Fibroblast of skin of left biceps (primary cell): ENCODE results near the gene MYO9B.
A peak's percentile ranks its signal among the peaks of the same experiment; 100 is the strongest.
"Not testable (repeated sequence)": the region's sequence is repeated elsewhere in the genome, so short reads cannot be mapped to it uniquely, and the experiment has no call there.

Source experiments
- DNase-seq, 2 experiments: peaks; one replicate each; pipeline ENCODE4 v3.0.0-alpha.2; 2013; ENCODE audit warnings: low read depth in 2 of 2

Gene MYO9B

GRCh38 chr19:17113127-17113785 lies 37.7 kb downstream of the MYO9B start:
- DNase-seq, result no peak

- no peak for DNase-seq
These were observed 38.8 kb downstream of the MYO9B start for GRCh38 chr19:17114414-17114831.

GRCh38 chr19:17116996-17117702 lies 41.6 kb downstream of the MYO9B start:
- no peak for DNase-seq

DNA sequence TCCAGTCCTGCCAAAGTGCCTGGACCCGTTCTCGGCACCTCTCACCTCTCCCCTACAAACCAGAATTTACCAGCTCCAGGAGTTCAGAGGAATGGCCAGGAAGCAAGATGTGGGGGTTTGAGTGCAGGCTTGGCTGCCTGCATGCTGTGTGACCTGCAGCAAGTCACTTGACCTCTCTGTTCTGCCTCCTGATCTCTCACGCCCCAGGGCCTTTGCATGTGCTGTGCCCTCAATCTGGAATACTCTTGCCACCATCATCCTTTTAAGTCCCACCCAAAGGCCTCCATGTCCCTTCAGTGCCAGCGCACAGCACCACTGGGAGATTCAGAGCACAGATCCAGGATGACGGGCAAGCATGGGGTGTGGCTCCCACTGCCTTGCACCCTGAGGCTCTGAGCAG lies 43.4 kb downstream of the MYO9B start:
- DNase-seq, result no peak

- DNase-seq, result peak; percentile 20 to 25
These were observed 46.2 kb downstream of the MYO9B start for GRCh38 chr19:17121736-17122293.

DNA sequence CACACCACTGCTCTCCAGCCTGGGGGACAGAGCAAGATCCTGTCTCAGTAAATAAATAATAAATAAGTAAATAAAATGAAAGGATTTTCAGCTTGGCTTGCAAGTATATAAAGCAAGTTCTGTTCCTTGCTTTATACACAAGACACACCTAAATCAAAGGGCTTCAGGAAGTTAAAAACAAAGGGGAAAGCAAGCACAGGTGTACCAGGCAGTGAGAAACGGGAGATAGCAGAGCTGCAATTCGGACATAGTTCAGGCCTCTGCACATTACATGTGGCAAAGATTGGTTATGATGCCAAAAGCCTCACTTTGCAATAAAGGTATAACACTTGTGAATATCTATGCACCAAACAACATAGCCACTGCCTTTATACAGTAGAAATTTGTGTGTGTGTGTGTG lies 47.5 kb downstream of the MYO9B start:
- DNase-seq, result no peak

- no peak for DNase-seq
These were observed 48.4 kb downstream of the MYO9B start for GRCh38 chr19:17124025-17124424.

GRCh38 chr19:17125062-17125727 lies 49.6 kb downstream of the MYO9B start:
- DNase-seq, result no peak

- no peak for DNase-seq
These were observed 50.4 kb downstream of the MYO9B start for GRCh38 chr19:17125728-17126677.

- no peak for DNase-seq
These were observed 52.1 kb downstream of the MYO9B start for GRCh38 chr19:17127671-17128070.

DNA sequence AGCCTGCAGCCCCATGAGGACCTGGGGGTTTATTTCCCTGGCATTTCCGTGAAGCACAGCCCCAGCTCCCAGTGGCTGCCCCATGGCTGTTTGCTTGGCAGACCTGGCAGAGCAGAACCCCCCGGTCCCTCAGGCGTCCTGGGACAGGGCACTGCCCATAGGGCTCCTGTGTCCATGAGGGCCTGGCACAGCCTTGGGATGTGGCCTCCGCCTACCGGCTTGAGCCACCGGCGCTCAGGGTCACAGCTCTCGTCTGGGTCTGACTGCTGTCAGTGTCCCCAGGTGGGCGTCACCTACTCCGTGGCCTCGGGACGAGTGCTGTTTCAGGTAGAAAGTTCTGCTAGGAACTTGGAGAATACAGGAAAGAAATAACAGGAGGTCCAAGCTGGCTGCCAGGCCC lies 52.8 kb downstream of the MYO9B start:
- DNase-seq, result no peak

GRCh38 chr19:17128820-17129219 lies 53.2 kb downstream of the MYO9B start:
- no peak for DNase-seq

DNA sequence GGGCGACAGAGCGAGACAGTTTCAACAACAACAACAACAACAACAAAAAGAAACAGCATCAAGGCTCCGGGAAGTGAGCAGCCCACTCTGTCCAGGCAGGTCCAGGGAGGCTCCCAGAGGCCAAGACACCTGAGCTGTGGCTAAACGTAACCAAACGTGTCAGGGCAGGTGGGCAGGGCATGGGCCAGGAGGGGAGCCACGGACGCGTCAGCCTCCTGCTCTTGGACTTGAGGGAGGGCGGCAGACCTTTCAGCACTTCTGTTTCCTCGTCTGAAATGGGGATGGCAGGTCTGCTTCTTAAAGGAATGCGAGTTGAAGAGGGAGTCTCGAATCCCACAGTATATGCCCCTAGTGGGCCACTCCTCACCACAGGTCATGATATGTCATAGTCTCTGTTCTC lies 53.8 kb downstream of the MYO9B start:
- DNase-seq, result no peak

DNA sequence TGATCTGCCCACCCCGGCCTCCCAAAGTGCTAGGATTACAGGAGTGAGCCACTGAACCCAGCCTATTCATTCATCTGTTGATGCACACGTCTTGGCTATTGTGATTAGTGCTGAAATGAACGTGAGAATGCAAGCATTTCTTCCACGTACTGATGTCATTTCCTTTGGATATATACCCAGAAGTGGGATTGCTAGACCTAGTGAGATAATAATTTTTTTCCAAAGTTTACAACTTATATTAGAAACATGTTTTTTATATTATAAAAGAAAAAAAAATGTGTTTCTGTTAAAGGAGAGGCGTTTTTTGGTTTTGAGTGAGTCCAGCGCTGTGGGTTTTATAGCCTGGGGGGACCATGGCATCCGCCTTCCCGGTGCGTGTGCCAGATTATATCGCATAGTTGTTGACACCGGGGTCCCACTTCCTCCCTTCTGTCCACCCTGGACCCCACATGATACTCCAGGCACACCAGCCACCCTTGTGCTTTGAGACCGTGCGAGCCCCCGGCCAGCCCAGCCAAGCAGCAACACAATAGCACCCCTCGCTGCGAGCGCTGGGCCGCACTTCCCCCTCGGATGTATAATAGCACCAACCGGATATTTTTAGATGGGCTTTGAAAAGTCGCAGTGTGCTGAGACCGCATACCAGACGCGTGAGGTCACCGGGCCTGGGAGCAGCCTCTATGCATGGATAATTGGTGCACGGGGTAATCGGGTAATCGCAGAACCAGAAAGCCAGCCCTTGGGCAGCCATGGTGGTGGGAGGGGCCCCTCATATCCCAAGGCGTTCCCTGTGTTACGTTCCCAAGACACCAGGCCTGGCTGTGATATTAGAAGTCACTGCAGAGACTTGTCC lies 59.6 kb downstream of the MYO9B start:
- DNase-seq, result peak; percentile 88 to 91

GRCh38 chr19:17136021-17136420 lies 60.4 kb downstream of the MYO9B start:
- DNase-seq, result no peak

DNA sequence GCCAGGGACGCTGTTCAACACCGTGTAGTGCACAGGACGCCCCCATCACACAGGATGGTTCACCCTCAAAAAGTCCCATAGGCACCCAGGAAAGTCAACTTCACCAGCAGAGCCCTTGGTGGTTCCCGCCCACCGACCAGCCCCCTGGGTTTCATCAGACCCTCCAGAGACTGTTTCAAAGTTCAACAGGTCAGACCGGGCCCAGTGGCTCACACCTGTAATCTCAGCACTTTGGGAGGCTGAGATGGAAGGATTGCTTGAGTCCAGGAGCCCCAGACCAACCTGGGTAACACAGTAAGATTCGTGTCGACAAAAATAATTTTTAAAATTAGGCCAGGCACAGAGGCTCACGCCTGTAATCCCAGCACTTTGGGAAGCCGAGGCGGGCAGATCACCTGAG lies 61.0 kb downstream of the MYO9B start:
- DNase-seq, result no peak

DNA sequence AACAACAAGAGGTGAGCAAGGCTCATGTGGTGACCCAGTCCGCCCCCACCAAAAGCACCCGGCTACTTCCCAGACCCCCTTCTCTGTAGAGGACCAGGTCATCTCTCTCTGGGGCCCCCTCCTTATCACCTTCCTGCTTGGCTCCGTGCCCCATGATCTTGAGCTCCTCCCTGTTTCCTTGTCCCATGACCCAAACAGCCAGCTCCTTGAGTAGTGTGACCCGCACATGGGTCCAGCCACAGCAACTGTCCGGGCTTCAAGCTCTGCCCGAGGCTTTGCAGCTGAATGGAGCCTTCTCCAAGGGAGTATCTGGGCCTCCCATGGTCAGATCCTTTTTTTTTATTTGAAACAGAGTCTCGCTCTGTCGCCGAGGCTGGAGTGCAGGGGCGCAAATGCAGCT lies 61.8 kb downstream of the MYO9B start:
- no peak for DNase-seq

- DNase-seq, result not testable (repeated sequence)
These were observed 62.7 kb downstream of the MYO9B start for GRCh38 chr19:17138052-17138846.

- no peak for DNase-seq
These were observed 63.5 kb downstream of the MYO9B start for GRCh38 chr19:17138937-17139598.
